T47D (cell line): ENCODE measurements around the gene WDR43.

Experiments used
- DNase-seq, 2 experiments: peaks; one replicate each; pipeline versions ENCODE4 v3.0.0 to v3.0.0-alpha.2; 2011 to 2012; ENCODE audit warnings: low read depth in 1 of 2, low spot score in 1 of 2
- JUND ChIP-seq: IDR thresholded peaks from 2 replicates; pipeline ENCODE4 v1.6.1; 2012; ENCODE audit warnings: low read depth
- in situ Hi-C: cut with HindIII; loops from 2 replicates; pipeline ENCODE4 v1.10.0; 2016; ENCODE audit warnings: low sequenced_read_pairs, low pct_unique_long_range_greater_than_20kb

Gene WDR43

GRCh38 chr2:28929581-28929980, 35.1 kb downstream of the WDR43 start:
- no peak for DNase-seq
- in situ Hi-C loops, result no loop called here
- no peak for TF ChIP-seq JUND

- no peak for DNase-seq
- in situ Hi-C loops, result no loop called here
- TF ChIP-seq JUND, result no peak
Observed at GRCh38 chr2:28930205-28930604, 35.7 kb downstream of the WDR43 start.

- TF ChIP-seq JUND, result no peak
- DNase-seq, result no peak
- in situ Hi-C loops, result no loop called here
Observed at GRCh38 chr2:28934769-28935168, 40.3 kb downstream of the WDR43 start.

GRCh38 chr2:28941008-28941407, 46.5 kb downstream of the WDR43 start:
- no peak for DNase-seq
- no peak for TF ChIP-seq JUND
- in situ Hi-C loops, result no loop called here

- no peak for TF ChIP-seq JUND
- DNase-seq, result no peak
- in situ Hi-C loops, result no loop called here
Observed at GRCh38 chr2:28944535-28945248, 50.2 kb downstream of the WDR43 start.

- TF ChIP-seq JUND, result no peak
- DNase-seq, result no peak
- in situ Hi-C loops, result no loop called here
Observed at GRCh38 chr2:28948160-28948559, 53.7 kb downstream of the WDR43 start.

- in situ Hi-C loops, result no loop called here
- DNase-seq, result no peak
- TF ChIP-seq JUND, result no peak
Observed at GRCh38 chr2:28949190-28949589, 54.7 kb downstream of the WDR43 start.

- in situ Hi-C loops, result no loop called here
- no peak for TF ChIP-seq JUND
- DNase-seq, result no peak
Observed at GRCh38 chr2:28949617-28950305, 55.3 kb downstream of the WDR43 start.

- in situ Hi-C loops, result no loop called here
- no peak for DNase-seq
- TF ChIP-seq JUND, result no peak
Observed at GRCh38 chr2:28950941-28951630, 56.6 kb downstream of the WDR43 start.

GRCh38 chr2:28951910-28952835, 57.7 kb downstream of the WDR43 start:
- TF ChIP-seq JUND, result no peak
- peak in 1 of 2 experiments; percentile 59 for DNase-seq
- in situ Hi-C loops, result no loop called here

GRCh38 chr2:28952836-28953211, 58.4 kb downstream of the WDR43 start:
- in situ Hi-C loops, result no loop called here
- peak in 1 of 2 experiments; percentile 42 for DNase-seq
- no peak for TF ChIP-seq JUND

GRCh38 chr2:28955467-28955866, 61.0 kb downstream of the WDR43 start:
- DNase-seq, result no peak
- no peak for TF ChIP-seq JUND
- in situ Hi-C loops, result no loop called here
